Measurements from ENCODE around the gene MAPK9.

The MAPK9 gene

GRCh38 chr5:180294913-180295555, 3.2 kb upstream of the MAPK9 start:
- Histone ChIP-seq H3K9me3 (ENCODE audit: control insufficient read depth, insufficient read depth, low read length) (no peaks in the 10 kb centered on the region), H4K20me1 (ENCODE audit: control insufficient read depth, insufficient read depth, low read depth, low read length) (peaks cover 6% of the 10 kb centered on the region), H3K27ac (ENCODE audit: low read depth, low read length) (no peak overlapping the region), H3K79me2 (ENCODE audit: control insufficient read depth, low read length) (peaks cover 30% of the 10 kb centered on the region), H3K36me3 (ENCODE audit: control insufficient read depth, low read length) (peaks cover 16% of the 10 kb centered on the region), H3K4me2 (ENCODE audit: low read length) (no peak overlapping the region), H3F3A (ENCODE audit: control insufficient read depth, insufficient read depth) (peaks cover 7% of the 10 kb centered on the region; the same call in 1 of the 2 replicates), H3K4me3 (ENCODE audit: low read length) (no peak overlapping the region), H3K4me1 (ENCODE audit: control insufficient read depth, low read length) (peaks cover 25% of the 10 kb centered on the region), H3K27me3 (ENCODE audit: control insufficient read depth, low read length) (no peaks in the 10 kb centered on the region), H3K9me2 (replicated peaks; ENCODE audit: control insufficient read depth, low read length) (no peaks in the 10 kb centered on the region)
- TF ChIP-seq CTCF (IDR thresholded peaks at IDR 0.05; ENCODE audit: low read depth, low read length, poor library complexity, severe bottlenecking), result no peak

GRCh38 chr5:180294411-180294810, 2.5 kb upstream of the MAPK9 start:
- Histone ChIP-seq H3K36me3 (ENCODE audit: control insufficient read depth, low read length) (peaks cover 16% of the 10 kb centered on the region), H3K79me2 (ENCODE audit: control insufficient read depth, low read length) (peaks cover 37% of the 10 kb centered on the region), H3K4me1 (ENCODE audit: control insufficient read depth, low read length) (peaks cover 25% of the 10 kb centered on the region), H3F3A (ENCODE audit: control insufficient read depth, insufficient read depth) (peaks cover 7% of the 10 kb centered on the region; the same call in 1 of the 2 replicates), H3K27me3 (ENCODE audit: control insufficient read depth, low read length) (no peaks in the 10 kb centered on the region), H4K20me1 (ENCODE audit: control insufficient read depth, insufficient read depth, low read depth, low read length) (peaks cover 10% of the 10 kb centered on the region), H3K4me3 (ENCODE audit: low read length) (no peak overlapping the region), H3K4me2 (ENCODE audit: low read length) (no peak overlapping the region), H3K9me2 (replicated peaks; ENCODE audit: control insufficient read depth, low read length) (no peaks in the 10 kb centered on the region), H3K27ac (ENCODE audit: low read depth, low read length) (no peak overlapping the region), H3K9me3 (ENCODE audit: control insufficient read depth, insufficient read depth, low read length) (no peaks in the 10 kb centered on the region)
- TF ChIP-seq EZH2phosphoT487 (IDR thresholded peaks at IDR 0.05; ENCODE audit: borderline replicate concordance, low read length) (no peak), CTCF (IDR thresholded peaks at IDR 0.05; ENCODE audit: low read depth, low read length, poor library complexity, severe bottlenecking) (no peak)

GRCh38 chr5:180291234-180291940, 496 bp downstream of the MAPK9 start:
- no peak overlapping the region for H3K27ac ChIP-seq (ENCODE audit: low read depth, low read length)
- no peaks in the 10 kb centered on the region for H3K9me3 ChIP-seq (ENCODE audit: control insufficient read depth, insufficient read depth, low read length)
- H3K36me3 ChIP-seq (ENCODE audit: control insufficient read depth, low read length), result peaks cover 24% of the 10 kb centered on the region
- no peaks in the 10 kb centered on the region for H3K27me3 ChIP-seq (ENCODE audit: control insufficient read depth, low read length)
- peak overlapping the region; percentile 69 for H3K4me2 ChIP-seq (ENCODE audit: low read length)
- TF ChIP-seq EZH2phosphoT487 (IDR thresholded peaks at IDR 0.05; ENCODE audit: borderline replicate concordance, low read length) (no peak), CTCF (IDR thresholded peaks at IDR 0.05; ENCODE audit: low read depth, low read length, poor library complexity, severe bottlenecking) (peak; percentile 25)
- peaks cover 10% of the 10 kb centered on the region for H4K20me1 ChIP-seq (ENCODE audit: control insufficient read depth, insufficient read depth, low read depth, low read length)
- peaks cover 66% of the 10 kb centered on the region for H3K79me2 ChIP-seq (ENCODE audit: control insufficient read depth, low read length)
- peaks cover 5% of the 10 kb centered on the region; the same call in 1 of the 2 replicates for H3F3A ChIP-seq (ENCODE audit: control insufficient read depth, insufficient read depth)
- H3K4me3 ChIP-seq (ENCODE audit: low read length), result peak overlapping the region; percentile 76
- H3K4me1 ChIP-seq (ENCODE audit: control insufficient read depth, low read length), result peaks cover 25% of the 10 kb centered on the region
- H3K9me2 ChIP-seq (replicated peaks; ENCODE audit: control insufficient read depth, low read length), result no peaks in the 10 kb centered on the region

Data from DOHH2 (cell line).